ENCODE results near the gene NDUFS6. TPM values are rescaled to one million over a fixed set of nuclear protein-coding genes. Genes with fewer than 3 reads are reported as not detected.
"Not testable (repeated sequence)": the region's sequence is repeated elsewhere in the genome, so short reads cannot be mapped to it uniquely, and the experiment has no call there.

Gene NDUFS6
- total RNA-seq, 6 experiments from 2014 or later, result 33.7 to 55.7 (median 46.2) TPM

DNA sequence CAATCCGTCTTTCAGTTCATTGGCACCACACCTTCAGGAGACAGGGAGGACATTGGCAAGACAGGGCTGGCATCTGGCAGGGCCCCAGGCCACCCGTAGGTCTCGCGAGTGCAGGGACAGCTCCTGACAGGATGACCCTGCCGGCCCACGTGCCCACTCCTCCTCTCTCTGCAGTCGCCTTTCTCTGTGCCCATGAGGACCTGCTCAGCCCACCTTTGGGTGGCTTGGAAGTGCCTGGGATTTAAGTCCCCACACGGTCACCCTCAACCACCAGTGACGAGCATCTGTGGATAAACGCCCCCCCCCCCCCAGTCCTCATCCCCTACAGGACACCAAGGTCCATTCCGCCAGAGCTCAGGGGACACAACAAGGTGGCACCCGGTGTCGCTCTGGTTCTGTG is 5.7 kb upstream of the NDUFS6 start:
- peaks cover 67% of the 10 kb centered on the region for H3K4me1 Mint-ChIP-seq (ENCODE audit: low read depth)
- DNase-seq, result no peak
- peaks cover 35% of the 10 kb centered on the region for H3K36me3 Mint-ChIP-seq (ENCODE audit: low read depth)
- peaks cover 5% of the 10 kb centered on the region; the same call in 1 of the 2 replicates for H3K9me3 Mint-ChIP-seq
- TF ChIP-seq, protein P1, sequence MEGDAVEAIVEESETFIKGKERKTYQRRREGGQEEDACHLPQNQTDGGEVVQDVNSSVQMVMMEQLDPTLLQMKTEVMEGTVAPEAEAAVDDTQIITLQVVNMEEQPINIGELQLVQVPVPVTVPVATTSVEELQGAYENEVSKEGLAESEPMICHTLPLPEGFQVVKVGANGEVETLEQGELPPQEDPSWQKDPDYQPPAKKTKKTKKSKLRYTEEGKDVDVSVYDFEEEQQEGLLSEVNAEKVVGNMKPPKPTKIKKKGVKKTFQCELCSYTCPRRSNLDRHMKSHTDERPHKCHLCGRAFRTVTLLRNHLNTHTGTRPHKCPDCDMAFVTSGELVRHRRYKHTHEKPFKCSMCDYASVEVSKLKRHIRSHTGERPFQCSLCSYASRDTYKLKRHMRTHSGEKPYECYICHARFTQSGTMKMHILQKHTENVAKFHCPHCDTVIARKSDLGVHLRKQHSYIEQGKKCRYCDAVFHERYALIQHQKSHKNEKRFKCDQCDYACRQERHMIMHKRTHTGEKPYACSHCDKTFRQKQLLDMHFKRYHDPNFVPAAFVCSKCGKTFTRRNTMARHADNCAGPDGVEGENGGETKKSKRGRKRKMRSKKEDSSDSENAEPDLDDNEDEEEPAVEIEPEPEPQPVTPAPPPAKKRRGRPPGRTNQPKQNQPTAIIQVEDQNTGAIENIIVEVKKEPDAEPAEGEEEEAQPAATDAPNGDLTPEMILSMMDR (IDR thresholded peaks at IDR 0.05), result no peak
- H3K27ac Mint-ChIP-seq, result peak overlapping the region; percentile 50
- H3K27me3 Mint-ChIP-seq (ENCODE audit: insufficient read depth), result no peaks in the 10 kb centered on the region; the same call in 1 of the 2 replicates
- no peak overlapping the region for H3K4me3 Mint-ChIP-seq

DNA sequence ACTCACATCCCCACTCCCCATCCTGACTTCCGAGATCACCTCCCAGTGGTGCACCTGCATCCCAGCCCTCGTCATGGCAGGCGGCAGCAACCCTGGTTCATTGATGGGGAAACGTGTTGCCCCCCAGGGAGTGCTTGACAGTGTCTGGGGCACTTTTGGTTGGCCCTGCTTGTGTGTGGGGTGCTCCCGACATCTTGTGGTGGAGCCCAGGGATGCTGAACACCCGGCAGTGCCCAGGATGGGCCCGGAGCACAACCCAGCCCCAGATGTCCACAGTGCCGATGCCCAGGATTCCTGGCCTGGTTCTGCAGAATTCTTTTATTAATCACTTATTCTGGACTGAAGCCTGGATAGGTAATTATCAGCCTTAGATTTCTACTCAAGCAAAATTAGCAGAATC is 5.3 kb upstream of the NDUFS6 start:
- H3K4me1 Mint-ChIP-seq (ENCODE audit: low read depth), result peaks cover 67% of the 10 kb centered on the region
- H3K27ac Mint-ChIP-seq, result no peak overlapping the region
- H3K36me3 Mint-ChIP-seq (ENCODE audit: low read depth), result peaks cover 35% of the 10 kb centered on the region
- no peaks in the 10 kb centered on the region; the same call in 1 of the 2 replicates for H3K27me3 Mint-ChIP-seq (ENCODE audit: insufficient read depth)
- TF ChIP-seq, protein P1 (IDR thresholded peaks at IDR 0.05), result no peak
- peaks cover 9% of the 10 kb centered on the region; the same call in 1 of the 2 replicates for H3K9me3 Mint-ChIP-seq
- DNase-seq, result no peak
- H3K4me3 Mint-ChIP-seq, result no peak overlapping the region

DNA sequence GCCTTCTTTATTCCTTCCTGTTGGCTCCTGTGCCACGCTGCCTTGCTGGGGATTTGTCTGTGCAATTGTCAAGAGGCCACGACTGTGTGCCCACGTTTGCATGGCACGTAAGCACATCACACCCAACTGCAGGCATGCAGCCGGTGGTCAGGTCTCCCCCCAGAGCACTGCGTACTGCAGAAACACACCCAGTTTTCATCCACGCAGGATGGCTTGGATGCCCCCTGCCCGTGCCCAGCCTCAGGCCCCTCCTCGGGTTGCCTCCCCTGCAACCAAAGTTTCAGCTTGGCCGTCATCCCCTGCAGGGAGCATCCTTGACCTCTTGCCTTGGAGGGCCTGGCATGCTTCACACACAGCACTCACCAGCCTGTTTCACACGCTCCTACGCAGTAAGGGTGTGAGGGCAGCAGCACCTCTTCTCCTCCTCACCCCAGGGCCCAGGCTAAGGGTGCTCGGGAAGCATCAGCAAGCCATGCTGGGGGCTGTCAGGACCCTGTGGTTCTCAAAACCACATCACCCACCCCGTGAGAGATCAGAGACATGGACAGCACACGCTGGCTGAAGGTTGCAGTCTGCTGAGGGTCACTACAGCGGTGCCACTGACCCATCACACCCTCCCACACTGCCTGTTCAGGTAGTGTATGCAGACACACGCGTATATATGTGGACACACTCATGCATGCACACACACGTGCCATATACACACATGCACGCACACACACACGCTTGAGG is 4.7 kb upstream of the NDUFS6 start:
- H3K9me3 Mint-ChIP-seq, result peaks cover 9% of the 10 kb centered on the region; the same call in 1 of the 2 replicates
- H3K4me1 Mint-ChIP-seq (ENCODE audit: low read depth), result peaks cover 61% of the 10 kb centered on the region
- no peak for DNase-seq
- no peaks in the 10 kb centered on the region; the same call in 1 of the 2 replicates for H3K27me3 Mint-ChIP-seq (ENCODE audit: insufficient read depth)
- TF ChIP-seq, protein P1 (IDR thresholded peaks at IDR 0.05), result no peak
- H3K36me3 Mint-ChIP-seq (ENCODE audit: low read depth), result peaks cover 35% of the 10 kb centered on the region
- no peak overlapping the region for H3K4me3 Mint-ChIP-seq
- no peak overlapping the region for H3K27ac Mint-ChIP-seq

DNA sequence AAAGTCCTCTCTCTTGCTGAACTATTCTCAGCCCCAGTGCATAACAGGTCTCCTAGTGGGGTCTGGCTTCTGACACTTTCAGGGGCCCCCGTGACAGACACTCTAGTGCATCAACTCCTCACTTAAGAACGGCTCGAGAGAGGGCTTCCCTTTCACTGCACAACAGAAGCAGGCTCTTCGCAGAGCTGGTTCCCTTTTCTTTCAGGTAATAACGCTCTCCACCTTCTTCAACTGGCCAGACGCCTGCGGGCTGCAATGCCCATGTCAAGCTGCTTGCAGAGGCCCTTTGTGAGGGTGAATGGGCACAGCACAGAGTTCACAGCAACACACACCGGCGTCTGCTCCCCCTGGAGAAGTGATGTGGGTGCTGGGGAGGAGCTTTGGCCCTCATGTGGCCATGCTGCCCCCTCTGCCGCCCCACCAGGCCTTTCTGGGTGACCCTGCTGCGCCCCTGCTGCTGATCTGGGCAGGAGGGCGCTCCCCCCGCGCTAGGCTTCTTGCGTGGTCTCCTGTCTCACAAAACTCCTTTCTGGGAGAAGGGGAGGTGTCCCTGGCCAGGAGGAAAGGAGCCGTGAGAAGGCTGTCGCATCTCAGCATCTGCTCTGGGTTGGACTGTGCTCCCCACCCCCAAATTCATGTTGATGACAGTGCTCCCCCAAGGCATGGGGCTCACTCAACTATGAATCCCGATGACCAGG is 4.0 kb upstream of the NDUFS6 start:
- TF ChIP-seq, protein P1 (IDR thresholded peaks at IDR 0.05), result no peak
- Mint-ChIP-seq H3K4me1 (ENCODE audit: low read depth) (peaks cover 59% of the 10 kb centered on the region), H3K36me3 (ENCODE audit: low read depth) (peaks cover 35% of the 10 kb centered on the region), H3K27me3 (ENCODE audit: insufficient read depth) (no peaks in the 10 kb centered on the region; the same call in 1 of the 2 replicates), H3K27ac (no peak overlapping the region), H3K9me3 (peaks cover 9% of the 10 kb centered on the region; the same call in 1 of the 2 replicates), H3K4me3 (no peak overlapping the region)
- DNase-seq, result no peak

DNA sequence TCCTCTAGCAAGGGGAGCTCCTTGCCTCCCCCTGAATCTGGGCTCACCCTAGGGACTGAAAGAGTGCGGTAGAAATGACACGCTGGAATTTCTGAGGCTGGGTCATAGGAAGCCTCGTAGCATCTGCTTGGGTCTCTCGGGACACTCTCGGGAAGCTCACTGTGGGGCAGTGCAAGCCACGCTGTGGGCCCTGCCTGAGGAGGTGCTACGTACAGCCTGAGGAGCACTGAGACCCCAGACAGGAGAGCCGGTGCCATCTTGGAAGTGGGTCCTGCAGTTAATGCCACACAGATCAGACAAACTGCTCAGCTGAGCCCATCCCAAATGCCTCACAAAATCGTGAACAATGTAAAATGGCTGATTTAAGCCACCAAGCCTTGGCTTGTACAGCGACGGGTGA is 3.4 kb upstream of the NDUFS6 start:
- Mint-ChIP-seq H3K4me1 (ENCODE audit: low read depth) (peaks cover 59% of the 10 kb centered on the region), H3K27me3 (ENCODE audit: insufficient read depth) (no peaks in the 10 kb centered on the region; the same call in 1 of the 2 replicates), H3K36me3 (ENCODE audit: low read depth) (peaks cover 36% of the 10 kb centered on the region), H3K4me3 (peak overlapping the region; percentile 20; the same call in 1 of the 2 replicates), H3K9me3 (peaks cover 9% of the 10 kb centered on the region; the same call in 1 of the 2 replicates), H3K27ac (no peak overlapping the region)
- DNase-seq, result no peak
- TF ChIP-seq, protein P1 (IDR thresholded peaks at IDR 0.05), result no peak

- Mint-ChIP-seq H3K36me3 (ENCODE audit: low read depth) (peaks cover 40% of the 10 kb centered on the region), H3K4me1 (ENCODE audit: low read depth) (peaks cover 59% of the 10 kb centered on the region), H3K4me3 (peak overlapping the region; percentile 94), H3K27ac (peak overlapping the region; percentile 82)
- H3K27me3 Mint-ChIP-seq (ENCODE audit: insufficient read depth); DNase-seq; H3K9me3 Mint-ChIP-seq: not testable (repeated sequence)
These were observed 2.6 kb upstream of the NDUFS6 start for GRCh38 chr5:1798589-1798988.

Measured in HFFc6 (cell line).